HG03558 (cell line): ENCODE measurements around the gene MUC4.
"Not testable (repeated sequence)": the region's sequence is repeated elsewhere in the genome, so short reads cannot be mapped to it uniquely, and the experiment has no call there.

Experiments used
- ATAC-seq: cut with Tn5 transposase; IDR thresholded peaks from one replicate; pipeline ENCODE4 v1.9.1; 2021; ENCODE audit warnings: moderate number of reproducible peaks; ENCODE audit not compliant: unreplicated experiment; ENCODE audit errors: extremely low read depth

MUC4 gene

GRCh38 chr3:195790901-195791300 is 20.8 kb downstream of the MUC4 start:
- no peak for ATAC-seq

DNA sequence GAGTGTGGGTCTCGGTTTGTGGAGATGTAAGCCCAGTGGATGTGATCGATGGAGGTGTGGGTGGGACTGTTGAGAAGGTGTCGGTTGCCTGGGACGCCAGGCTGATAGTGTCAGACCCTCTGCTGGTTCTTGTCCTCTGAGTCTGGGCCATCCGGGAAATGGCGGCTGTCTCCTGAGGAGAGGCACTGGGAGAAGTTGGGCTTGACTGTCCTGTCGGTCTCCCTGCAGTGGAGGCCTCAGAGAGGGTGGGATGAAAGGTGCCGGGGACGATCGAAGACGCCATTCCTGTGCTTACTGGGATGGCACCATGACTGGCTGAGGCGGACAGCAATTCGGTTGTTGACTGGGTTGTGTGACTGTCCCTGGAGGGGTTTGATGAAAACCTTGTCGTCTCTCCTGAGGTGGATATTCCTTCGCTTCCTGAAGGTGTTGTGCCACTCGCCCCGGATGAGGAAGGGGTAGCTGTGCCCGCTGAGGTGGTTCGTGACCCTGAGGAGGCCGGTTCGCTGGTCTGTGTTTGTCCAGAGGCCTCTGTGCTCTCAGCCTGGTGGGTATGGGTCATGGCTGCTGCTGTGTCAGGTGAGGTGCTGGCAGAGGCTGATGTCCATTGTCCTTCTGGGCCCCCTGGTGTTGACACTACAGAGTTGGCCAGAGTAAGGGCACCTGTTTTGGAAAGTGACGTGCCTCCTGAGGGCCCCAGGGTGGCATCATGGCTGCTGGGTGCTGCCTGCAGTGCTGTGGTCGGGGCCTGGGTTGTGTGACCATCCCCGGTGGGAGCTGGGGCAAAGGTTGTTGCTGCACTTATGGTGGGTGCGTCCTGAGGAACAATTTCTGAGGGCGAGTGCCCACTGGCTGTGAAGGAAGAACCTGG is 22.8 kb downstream of the MUC4 start:
- no peak for ATAC-seq

- not testable (repeated sequence) for ATAC-seq
Observed at GRCh38 chr3:195785781-195786405, 25.8 kb downstream of the MUC4 start.

DNA sequence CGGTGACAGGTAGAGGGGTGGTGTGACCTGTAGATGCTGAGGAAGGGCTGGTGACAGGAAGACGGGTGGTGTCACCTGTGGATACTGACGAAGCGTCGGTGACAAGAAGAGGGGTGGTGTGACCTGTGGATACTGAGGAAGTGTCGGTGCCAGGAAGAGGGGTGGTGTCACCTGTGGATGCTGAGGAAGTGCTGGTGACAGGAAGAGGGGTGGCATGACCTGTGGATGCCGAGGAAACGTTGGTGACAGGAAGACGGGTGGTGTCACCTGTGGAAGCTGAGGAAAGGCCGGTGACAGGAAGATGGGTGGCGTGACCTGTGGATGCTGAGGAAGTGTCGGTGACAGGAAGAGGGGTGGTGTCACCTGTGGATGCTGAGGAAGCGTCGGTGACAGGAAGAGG is 27.7 kb downstream of the MUC4 start:
- ATAC-seq: not testable (repeated sequence)

DNA sequence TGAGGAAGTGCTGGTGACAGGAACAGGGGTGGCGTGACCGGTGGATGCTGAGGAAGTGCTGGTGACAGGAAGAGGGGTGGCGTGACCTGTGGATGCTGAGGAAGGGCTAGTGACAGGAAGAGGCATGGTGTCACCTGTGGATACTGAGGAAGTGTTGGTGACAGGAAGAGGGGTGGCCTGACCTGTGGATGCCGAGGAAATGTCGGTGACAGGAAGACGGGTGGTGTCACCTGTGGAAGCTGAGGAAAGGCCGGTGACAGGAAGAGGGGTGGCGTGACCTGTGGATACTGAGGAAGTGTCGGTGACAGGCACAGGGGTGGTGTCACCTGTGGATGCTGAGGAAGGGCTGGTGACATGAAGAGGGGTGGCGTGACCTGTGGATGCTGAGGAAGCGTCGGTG is 30.5 kb downstream of the MUC4 start:
- not testable (repeated sequence) for ATAC-seq

DNA sequence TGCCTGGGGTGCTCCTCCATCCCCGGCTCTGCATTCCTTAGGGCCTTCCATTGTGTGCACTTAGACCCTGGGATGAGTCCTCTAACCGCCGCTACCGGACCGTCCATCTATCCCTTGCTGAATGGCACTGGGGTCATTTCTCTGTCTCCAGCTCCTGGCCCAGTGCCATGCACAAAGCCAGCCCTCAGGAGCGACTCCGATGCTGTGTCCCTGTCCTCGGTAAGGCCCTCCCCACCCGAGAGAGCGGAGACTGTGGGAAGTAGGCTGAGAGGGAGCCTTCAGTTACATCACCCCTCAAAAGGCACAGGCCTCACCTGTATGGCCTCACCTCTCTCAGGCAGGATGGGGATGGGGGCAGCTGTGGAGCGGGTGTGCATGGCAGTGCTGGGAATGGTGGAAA is 33.8 kb downstream of the MUC4 start:
- no peak for ATAC-seq

GRCh38 chr3:195774917-195775316 is 36.8 kb downstream of the MUC4 start:
- no peak for ATAC-seq

- ATAC-seq: no peak
Observed at GRCh38 chr3:195773956-195774537, 37.7 kb downstream of the MUC4 start.

- no peak for ATAC-seq
Observed at GRCh38 chr3:195771646-195772300, 40.0 kb downstream of the MUC4 start.

- not testable (repeated sequence) for ATAC-seq
Observed at GRCh38 chr3:195770841-195771645, 40.7 kb downstream of the MUC4 start.

DNA sequence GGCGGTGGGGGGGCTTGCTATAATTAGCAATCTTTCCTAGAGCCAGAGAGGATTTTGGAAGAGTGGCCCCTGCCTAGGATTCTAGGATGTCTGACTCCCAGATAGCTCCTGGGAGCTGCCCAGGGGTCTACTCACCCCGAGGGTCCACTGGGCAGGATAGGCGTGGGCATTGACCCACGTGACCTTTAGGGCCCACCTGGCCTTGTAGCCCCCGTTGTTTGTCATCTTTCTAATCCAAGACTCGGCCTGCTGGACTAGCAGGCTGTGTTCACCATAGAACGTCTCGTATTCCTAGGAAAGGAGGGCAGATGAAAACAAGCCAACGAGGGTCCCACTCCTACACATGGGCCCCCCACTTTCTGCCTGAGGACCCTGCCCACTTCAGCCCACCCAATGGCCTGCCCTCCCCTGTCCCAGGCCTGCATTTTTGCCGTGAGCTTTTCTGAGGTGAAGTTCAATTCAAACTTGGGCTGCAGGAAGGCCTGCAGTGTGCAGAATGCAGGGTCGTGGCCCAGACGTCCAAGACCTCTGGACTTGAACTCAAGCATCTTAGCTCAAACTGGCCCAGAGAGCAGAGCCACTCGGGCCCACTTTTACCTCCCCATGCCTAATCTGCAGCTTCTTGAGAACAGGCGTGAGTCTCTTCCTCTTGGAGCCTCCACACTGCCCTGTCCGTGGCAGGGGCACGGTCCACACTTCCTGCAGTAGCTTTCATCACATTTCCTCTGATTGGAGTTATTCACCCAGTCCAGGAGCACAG is 41.5 kb downstream of the MUC4 start:
- no peak for ATAC-seq

DNA sequence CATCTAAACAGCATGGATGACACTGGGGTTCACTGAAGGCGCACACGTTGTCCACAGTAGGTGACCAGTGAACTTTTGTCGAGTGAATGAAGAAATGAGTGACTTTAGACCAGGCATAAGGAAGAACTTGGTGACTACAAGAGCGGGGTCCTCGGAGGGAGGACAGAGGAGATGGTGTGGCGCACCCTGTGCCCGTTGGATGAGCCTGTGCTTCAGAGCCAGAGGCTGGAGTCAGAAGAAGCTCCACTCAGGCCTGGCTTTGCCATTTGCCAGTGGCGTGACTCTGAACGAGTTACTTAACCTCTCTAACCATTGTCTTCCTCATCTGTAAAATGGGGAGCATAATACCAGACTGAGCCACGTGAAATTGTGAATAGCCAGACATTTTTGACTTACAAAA is 42.2 kb downstream of the MUC4 start:
- no peak for ATAC-seq

DNA sequence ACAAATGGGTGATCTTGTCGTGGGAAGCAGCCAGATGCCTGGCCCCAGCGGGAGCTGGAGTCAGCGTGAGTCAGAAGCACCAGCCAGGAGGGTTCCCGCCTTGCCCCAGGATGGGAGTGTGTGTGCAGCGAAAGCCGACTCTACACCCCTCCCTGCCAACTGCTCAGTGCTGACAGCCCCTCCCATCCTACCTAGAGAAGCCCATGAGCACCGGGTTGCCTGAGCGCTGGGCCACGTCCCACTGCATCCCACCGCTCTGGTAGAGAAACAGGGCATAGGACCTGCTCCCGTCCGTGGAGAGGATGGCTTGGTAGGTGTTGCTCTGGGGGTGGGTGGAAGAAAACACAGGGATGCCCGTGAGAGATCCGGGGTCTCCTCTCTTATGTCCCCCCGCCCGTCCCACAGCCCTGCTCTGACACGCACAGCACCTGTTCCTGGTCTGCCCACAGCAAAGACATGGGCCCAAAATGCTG is 42.9 kb downstream of the MUC4 start:
- ATAC-seq: no peak

- no peak for ATAC-seq
Observed at GRCh38 chr3:195768414-195768813, 43.3 kb downstream of the MUC4 start.

DNA sequence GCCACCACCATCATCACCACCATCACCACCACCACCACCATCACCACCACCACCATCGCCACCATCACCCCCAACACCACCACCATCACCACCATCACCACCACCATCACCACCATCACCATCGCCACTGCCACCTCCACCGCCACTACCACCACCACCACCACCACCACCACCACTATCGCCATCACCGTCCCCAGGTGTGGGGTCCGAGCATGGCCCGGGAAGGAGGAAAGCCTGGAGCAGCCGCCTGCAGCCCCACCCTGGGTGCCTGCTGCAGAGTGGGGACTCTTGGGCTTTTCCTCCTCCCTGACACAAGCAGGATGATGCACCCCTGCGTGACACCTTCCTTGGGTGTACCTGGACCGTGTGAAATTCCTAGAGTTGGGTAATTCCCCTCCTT is 43.9 kb downstream of the MUC4 start:
- ATAC-seq: no peak

GRCh38 chr3:195766671-195767070 is 45.1 kb downstream of the MUC4 start:
- ATAC-seq: no peak

DNA sequence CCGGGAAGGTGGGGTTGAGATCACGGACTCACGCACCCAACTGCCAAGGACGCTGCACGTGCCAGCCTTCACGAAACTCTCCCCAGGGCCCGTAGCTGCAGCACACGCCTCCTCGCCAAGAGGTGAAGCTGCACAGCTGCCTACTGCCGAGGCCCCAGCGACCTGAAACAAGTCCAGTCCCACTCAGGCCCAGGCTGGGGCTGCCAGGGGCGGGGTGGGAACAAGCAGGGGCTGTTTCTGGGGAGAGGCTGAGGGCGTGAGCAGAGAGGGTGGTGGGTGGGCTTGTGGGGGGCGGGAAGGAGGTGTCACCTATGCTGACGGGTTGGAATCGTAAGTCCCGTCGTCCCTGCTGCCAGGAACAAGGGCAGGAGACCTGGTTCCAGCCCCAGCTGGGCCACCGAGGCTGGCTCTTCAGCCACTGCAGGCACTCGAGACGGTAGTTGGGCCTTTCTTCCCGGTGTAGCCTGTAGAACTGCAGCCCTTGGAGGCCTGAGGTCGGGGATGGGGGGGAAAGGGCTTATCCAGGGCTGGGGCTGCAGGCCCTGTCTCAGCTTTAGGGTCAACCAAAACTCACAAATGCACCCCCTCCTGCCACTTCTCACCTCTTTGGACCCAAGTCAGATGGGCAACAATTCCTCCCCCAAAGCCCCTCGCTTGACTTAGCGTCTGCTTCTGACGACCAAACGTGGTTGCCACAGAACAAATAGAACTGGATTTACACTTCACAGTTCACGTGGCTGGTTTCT is 46.6 kb downstream of the MUC4 start:
- no peak for ATAC-seq
